Measurements from ENCODE around the gene MYCN.

MYCN gene

GRCh38 chr2:15930589-15931318 is 9.6 kb upstream of the MYCN start:
- in situ Hi-C loops (cut with HindIII; ENCODE audit: low sequenced_read_pairs), result no loop called here

- in situ Hi-C loops (cut with HindIII; ENCODE audit: low sequenced_read_pairs), result no loop called here
Observed at GRCh38 chr2:15931319-15931890, 8.9 kb upstream of the MYCN start.

- in situ Hi-C loops (cut with HindIII; ENCODE audit: low sequenced_read_pairs), result no loop called here
Observed at GRCh38 chr2:15931950-15932349, 8.4 kb upstream of the MYCN start.

GRCh38 chr2:15932394-15933183 is 7.8 kb upstream of the MYCN start:
- in situ Hi-C loops (cut with HindIII; ENCODE audit: low sequenced_read_pairs), result no loop called here

GRCh38 chr2:15933184-15933845 is 7.0 kb upstream of the MYCN start:
- in situ Hi-C loops (cut with HindIII; ENCODE audit: low sequenced_read_pairs), result no loop called here

GRCh38 chr2:15934291-15934945 is 5.9 kb upstream of the MYCN start:
- in situ Hi-C loops (cut with HindIII; ENCODE audit: low sequenced_read_pairs), result no loop called here

- in situ Hi-C loops (cut with HindIII; ENCODE audit: low sequenced_read_pairs), result no loop called here
Observed at GRCh38 chr2:15935189-15935588, 5.2 kb upstream of the MYCN start.

GRCh38 chr2:15935675-15936074 is 4.7 kb upstream of the MYCN start:
- in situ Hi-C loops (cut with HindIII; ENCODE audit: low sequenced_read_pairs), result no loop called here

GRCh38 chr2:15936277-15937104 is 3.9 kb upstream of the MYCN start:
- in situ Hi-C loops (cut with HindIII; ENCODE audit: low sequenced_read_pairs), result no loop called here

GRCh38 chr2:15937105-15937881 is 3.1 kb upstream of the MYCN start:
- in situ Hi-C loops (cut with HindIII; ENCODE audit: low sequenced_read_pairs), result no loop called here

GRCh38 chr2:15937882-15938802 is 2.2 kb upstream of the MYCN start:
- in situ Hi-C loops (cut with HindIII; ENCODE audit: low sequenced_read_pairs), result no loop called here

- in situ Hi-C loops (cut with HindIII; ENCODE audit: low sequenced_read_pairs), result no loop called here
Observed at GRCh38 chr2:15938803-15939555, 1.4 kb upstream of the MYCN start.

- in situ Hi-C loops (cut with HindIII; ENCODE audit: low sequenced_read_pairs), result no loop called here
Observed at GRCh38 chr2:15939556-15939853, 845 bp upstream of the MYCN start.

- in situ Hi-C loops (cut with HindIII; ENCODE audit: low sequenced_read_pairs), result no loop called here
Observed at GRCh38 chr2:15940661-15941480, 521 bp downstream of the MYCN start.

- in situ Hi-C loops (cut with HindIII; ENCODE audit: low sequenced_read_pairs), result no loop called here
Observed at GRCh38 chr2:15941481-15941850, 1.1 kb downstream of the MYCN start.

GRCh38 chr2:15941871-15942710 is 1.7 kb downstream of the MYCN start:
- in situ Hi-C loops (cut with HindIII; ENCODE audit: low sequenced_read_pairs), result no loop called here
